Effector memory CD8-positive, alpha-beta T cell (primary cell): ENCODE data around the gene FNIP2.
"Not testable (repeated sequence)": the region's sequence is repeated elsewhere in the genome, so short reads cannot be mapped to it uniquely, and the experiment has no call there.

Experiments used
- ATAC-seq: fragments of 150-1000 bp; cut with Tn5 transposase; replicated peaks from 2 replicates; pipeline ENCODE4 v1.10.0; 2021; ENCODE audit warnings: mild to moderate bottlenecking, moderate library complexity
- DNase-seq, 3 experiments: peaks; one replicate each; pipeline ENCODE4 v3.0.0; 2021
- H3K27ac Mint-ChIP-seq, 2 donors: one replicate each; pipeline ENCODE4 v1.8.0; 2022; ENCODE audit warnings: mild to moderate bottlenecking in 2 of 2, mixed read lengths in 2 of 2, moderate library complexity in 2 of 2
- H3K27me3 Mint-ChIP-seq, 2 donors: one replicate each; pipeline ENCODE4 v1.8.0; 2022; ENCODE audit warnings: mixed read lengths in 2 of 2
- H3K36me3 Mint-ChIP-seq: one replicate; pipeline ENCODE4 v1.8.0; 2022; ENCODE audit warnings: mild to moderate bottlenecking, moderate library complexity, mixed read lengths; ENCODE audit not compliant: insufficient read depth
- H3K4me1 Mint-ChIP-seq, 2 donors: one replicate each; pipeline ENCODE4 v1.8.0; 2022; ENCODE audit warnings: low read depth in 2 of 2, mixed read lengths in 2 of 2
- H3K4me3 Mint-ChIP-seq, 2 donors: one replicate each; pipeline ENCODE4 v1.8.0; 2022; ENCODE audit warnings: mild to moderate bottlenecking in 2 of 2, mixed read lengths in 2 of 2, moderate library complexity in 2 of 2
- H3K9me3 Mint-ChIP-seq, 2 donors: one replicate each; pipeline ENCODE4 v1.8.0; 2022; ENCODE audit warnings: mixed read lengths in 2 of 2

FNIP2 gene

GRCh38 chr4:158927774-158928173, 158.9 kb downstream of the FNIP2 start:
- DNase-seq, H3K9me3 Mint-ChIP-seq, H3K27me3 Mint-ChIP-seq, H3K27ac Mint-ChIP-seq, H3K36me3 Mint-ChIP-seq, ATAC-seq, H3K4me3 Mint-ChIP-seq, H3K4me1 Mint-ChIP-seq: not testable (repeated sequence)

GRCh38 chr4:158929939-158930638, 161.3 kb downstream of the FNIP2 start:
- peak in 1 of 3 experiments; percentile 2 for DNase-seq
- Mint-ChIP-seq H3K4me3 (peak overlapping the region; percentile 76 to 77), H3K36me3 (peaks cover 5% of the 10 kb centered on the region), H3K9me3 (no peaks in the 10 kb centered on the region), H3K4me1 (peaks cover 6 to 9% of the 10 kb centered on the region in 2 donors), H3K27ac (peak overlapping the region; percentile 89 to 91), H3K27me3 (no peaks in the 10 kb centered on the region)
- ATAC-seq: peak; percentile 47

GRCh38 chr4:158930639-158930972, 161.8 kb downstream of the FNIP2 start:
- peaks cover 5% of the 10 kb centered on the region for H3K36me3 Mint-ChIP-seq
- no peaks in the 10 kb centered on the region for H3K27me3 Mint-ChIP-seq
- ATAC-seq (no peak), DNase-seq (no peak)
- H3K27ac Mint-ChIP-seq: peak overlapping the region; percentile 89 to 91
- no peaks in the 10 kb centered on the region for H3K9me3 Mint-ChIP-seq
- H3K4me3 Mint-ChIP-seq: peak overlapping the region; percentile 76 to 77
- peaks cover 6 to 9% of the 10 kb centered on the region in 2 donors for H3K4me1 Mint-ChIP-seq

GRCh38 chr4:158933236-158933635, 164.4 kb downstream of the FNIP2 start:
- Mint-ChIP-seq H3K9me3 (no peaks in the 10 kb centered on the region), H3K27me3 (peaks cover 0 to 9% of the 10 kb centered on the region in 2 donors), H3K27ac (no peak overlapping the region), H3K4me1 (peaks cover 6 to 7% of the 10 kb centered on the region in 2 donors), H3K36me3 (peaks cover 5% of the 10 kb centered on the region), H3K4me3 (no peak overlapping the region)
- DNase-seq (no peak), ATAC-seq (no peak)

GRCh38 chr4:158934996-158935669, 166.3 kb downstream of the FNIP2 start:
- ATAC-seq: no peak
- H3K9me3 Mint-ChIP-seq: no peaks in the 10 kb centered on the region
- H3K27ac Mint-ChIP-seq: no peak overlapping the region
- peaks cover 3% of the 10 kb centered on the region for H3K36me3 Mint-ChIP-seq
- peaks cover 2% of the 10 kb centered on the region in 2 donors for H3K4me1 Mint-ChIP-seq
- no peak for DNase-seq
- peaks cover 0 to 9% of the 10 kb centered on the region in 2 donors for H3K27me3 Mint-ChIP-seq
- H3K4me3 Mint-ChIP-seq: no peak overlapping the region

GRCh38 chr4:158936238-158936637, 167.4 kb downstream of the FNIP2 start:
- Mint-ChIP-seq H3K4me1 (no peaks in the 10 kb centered on the region), H3K4me3 (no peak overlapping the region), H3K9me3 (no peaks in the 10 kb centered on the region), H3K36me3 (no peaks in the 10 kb centered on the region), H3K27ac (no peak overlapping the region), H3K27me3 (peaks cover 0 to 9% of the 10 kb centered on the region in 2 donors)
- ATAC-seq (no peak), DNase-seq (no peak)

GRCh38 chr4:158938220-158939044, 169.6 kb downstream of the FNIP2 start:
- H3K27me3 Mint-ChIP-seq: peaks cover 0 to 9% of the 10 kb centered on the region in 2 donors

GRCh38 chr4:158940271-158940670, 171.4 kb downstream of the FNIP2 start:
- no peak for ATAC-seq
- Mint-ChIP-seq H3K4me3 (no peak overlapping the region), H3K36me3 (no peaks in the 10 kb centered on the region), H3K4me1 (no peaks in the 10 kb centered on the region), H3K27me3 (peaks cover 10 to 22% of the 10 kb centered on the region in 2 donors), H3K9me3 (no peaks in the 10 kb centered on the region), H3K27ac (no peak overlapping the region)
- no peak for DNase-seq

More at GRCh38 chr4:158938220-158939044, 169.6 kb downstream of the FNIP2 start:
- H3K9me3 Mint-ChIP-seq: no peaks in the 10 kb centered on the region
- DNase-seq: no peak
- no peak overlapping the region for H3K27ac Mint-ChIP-seq
- ATAC-seq: no peak
- no peak overlapping the region for H3K4me3 Mint-ChIP-seq
- H3K4me1 Mint-ChIP-seq: no peaks in the 10 kb centered on the region
- H3K36me3 Mint-ChIP-seq: no peaks in the 10 kb centered on the region

- Mint-ChIP-seq H3K27ac (no peak overlapping the region), H3K9me3 (no peaks in the 10 kb centered on the region), H3K4me1 (peaks cover 0 to 5% of the 10 kb centered on the region in 2 donors), H3K4me3 (no peak overlapping the region), H3K36me3 (no peaks in the 10 kb centered on the region), H3K27me3 (peaks cover 12 to 23% of the 10 kb centered on the region in 2 donors)
- DNase-seq (no peak), ATAC-seq (no peak)
Measured at GRCh38 chr4:158941321-158941720, 172.5 kb downstream of the FNIP2 start.

- H3K9me3 Mint-ChIP-seq: no peaks in the 10 kb centered on the region
- no peak overlapping the region for H3K27ac Mint-ChIP-seq
- H3K4me1 Mint-ChIP-seq: peaks cover 2 to 8% of the 10 kb centered on the region in 2 donors
- H3K4me3 Mint-ChIP-seq: no peak overlapping the region
- ATAC-seq (no peak), DNase-seq (no peak)
- H3K27me3 Mint-ChIP-seq: peaks cover 18 to 21% of the 10 kb centered on the region in 2 donors
- no peaks in the 10 kb centered on the region for H3K36me3 Mint-ChIP-seq
Measured at GRCh38 chr4:158941895-158942294, 173.1 kb downstream of the FNIP2 start.

GRCh38 chr4:158945529-158946108, 176.8 kb downstream of the FNIP2 start:
- peaks cover 7 to 18% of the 10 kb centered on the region in 2 donors for H3K4me1 Mint-ChIP-seq

GRCh38 chr4:158946825-158947224, 178.0 kb downstream of the FNIP2 start:
- no peaks in the 10 kb centered on the region for H3K36me3 Mint-ChIP-seq
- DNase-seq: no peak
- no peak overlapping the region for H3K4me3 Mint-ChIP-seq
- H3K4me1 Mint-ChIP-seq: peaks cover 7 to 18% of the 10 kb centered on the region in 2 donors
- no peak overlapping the region for H3K27ac Mint-ChIP-seq
- no peak for ATAC-seq
- peaks cover 18 to 19% of the 10 kb centered on the region in 2 donors for H3K27me3 Mint-ChIP-seq
- H3K9me3 Mint-ChIP-seq: no peaks in the 10 kb centered on the region

More at GRCh38 chr4:158945529-158946108, 176.8 kb downstream of the FNIP2 start:
- DNase-seq: no peak
- no peaks in the 10 kb centered on the region for H3K36me3 Mint-ChIP-seq
- H3K27ac Mint-ChIP-seq: no peak overlapping the region
- H3K9me3 Mint-ChIP-seq: no peaks in the 10 kb centered on the region
- H3K27me3 Mint-ChIP-seq: peaks cover 18 to 19% of the 10 kb centered on the region in 2 donors
- peak; percentile 72 for ATAC-seq
- H3K4me3 Mint-ChIP-seq: no peak overlapping the region

- Mint-ChIP-seq H3K27ac (no peak overlapping the region), H3K4me3 (no peak overlapping the region), H3K36me3 (no peaks in the 10 kb centered on the region)
Measured at GRCh38 chr4:158948071-158948470, 179.2 kb downstream of the FNIP2 start.

More at GRCh38 chr4:158948071-158948470, 179.2 kb downstream of the FNIP2 start:
- no peak for ATAC-seq
- peaks cover 7 to 18% of the 10 kb centered on the region in 2 donors for H3K4me1 Mint-ChIP-seq
- peaks cover 0 to 4% of the 10 kb centered on the region in 2 donors for H3K9me3 Mint-ChIP-seq
- DNase-seq: no peak
- peaks cover 18 to 19% of the 10 kb centered on the region in 2 donors for H3K27me3 Mint-ChIP-seq
